HUES64 (cell line): ENCODE results near the gene TSPAN3.

Source experiments
- H3K27ac ChIP-seq: 2 replicates; pipeline ENCODE4 v1.7.0; 2013; ENCODE audit warnings: low read depth, low read length, inconsistent platforms
- H3K27me3 ChIP-seq: 2 replicates; pipeline ENCODE4 v1.6.1; 2013; ENCODE audit warnings: mild to moderate bottlenecking, low read length; ENCODE audit not compliant: insufficient read depth
- H3K36me3 ChIP-seq: 2 replicates; pipeline ENCODE4 v1.6.1; 2013; ENCODE audit warnings: mild to moderate bottlenecking, low read length; ENCODE audit not compliant: insufficient read depth
- H3K4me1 ChIP-seq: 2 replicates; pipeline ENCODE4 v1.6.1; 2013; ENCODE audit warnings: mild to moderate bottlenecking, low read length, moderate library complexity; ENCODE audit not compliant: insufficient read depth
- H3K4me3 ChIP-seq: 2 replicates; pipeline ENCODE4 v1.5.1; 2013; ENCODE audit warnings: mild to moderate bottlenecking, low read length, moderate library complexity
- H3K9ac ChIP-seq: 2 replicates; pipeline ENCODE4 v1.6.1; 2013; ENCODE audit warnings: mild to moderate bottlenecking, low read depth, low read length
- H3K9me3 ChIP-seq: 2 replicates; pipeline ENCODE4 v1.6.1; 2013; ENCODE audit warnings: low read depth, low read length; ENCODE audit not compliant: insufficient read depth
- WGBS: fragments of 150-250, 120-280 bp; methylation state at CpG from one replicate; pipeline ENCODE4 v1.1.7; 2013; ENCODE audit warnings: missing lambda C conversion rate; 5-methylcytosine and 5-hydroxymethylcytosine counted together

Gene TSPAN3

DNA sequence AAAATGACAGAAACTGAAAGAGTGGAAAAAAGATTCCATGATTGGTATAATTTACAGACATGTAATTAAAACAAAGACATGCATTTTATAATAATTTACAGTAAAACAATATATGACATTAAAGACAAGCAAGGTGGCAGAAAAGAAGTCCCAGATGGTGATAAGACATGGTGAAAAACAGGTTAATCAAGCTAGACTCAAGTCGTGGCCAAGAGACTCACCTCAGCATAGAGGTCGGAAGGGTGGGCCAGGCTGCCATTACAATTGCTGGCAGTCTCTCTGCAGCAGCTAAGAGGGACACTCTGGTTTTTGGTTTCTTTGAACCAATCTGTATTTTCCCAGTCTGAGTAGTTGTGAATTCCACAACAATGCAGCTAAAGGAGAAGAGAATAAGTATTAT lies 18.4 kb downstream of the TSPAN3 start:
- no peaks in the 10 kb centered on the region for H3K9me3 ChIP-seq
- peaks cover 63% of the 10 kb centered on the region for H3K36me3 ChIP-seq
- 89% methylated on average over 2 of the region's 2 CpGs for WGBS
- no peak overlapping the region for H3K4me3 ChIP-seq
- no peak overlapping the region for H3K9ac ChIP-seq
- H3K4me1 ChIP-seq = peaks cover 16% of the 10 kb centered on the region; the same call in 1 of the 2 replicates
- no peaks in the 10 kb centered on the region for H3K27me3 ChIP-seq
- no peak overlapping the region for H3K27ac ChIP-seq

DNA sequence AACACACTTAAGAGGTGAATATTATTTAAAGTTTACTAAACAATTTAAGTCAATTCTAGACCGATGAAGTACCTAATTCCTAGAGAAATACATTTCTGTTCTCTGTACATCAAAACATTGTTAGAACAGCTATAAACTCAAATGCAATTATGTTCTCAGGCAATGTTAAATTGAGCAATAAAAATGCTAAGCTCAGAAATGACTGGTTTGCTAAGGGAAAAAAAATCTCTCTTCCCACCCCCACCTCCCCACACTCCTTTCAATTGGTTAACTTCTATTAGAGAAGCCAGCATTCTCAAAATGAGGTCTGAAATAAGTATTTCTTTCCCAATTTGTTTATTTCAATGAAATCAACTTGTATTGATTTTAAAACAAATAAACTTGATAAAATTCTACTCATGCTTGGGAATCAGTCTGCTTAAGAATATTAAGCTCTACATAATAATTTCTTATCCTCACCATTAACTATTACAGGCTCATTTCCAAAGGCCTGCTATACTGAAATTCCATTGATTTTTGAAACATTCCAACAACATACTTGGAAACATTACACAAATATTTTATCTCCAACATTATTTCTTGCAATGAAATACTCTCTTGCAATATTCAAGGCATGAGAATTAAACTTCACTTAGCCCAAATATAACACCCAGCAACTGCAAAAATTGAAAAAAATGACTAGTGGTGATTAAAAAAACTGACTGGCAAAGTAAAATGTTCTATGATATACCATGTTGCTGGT lies 22.6 kb downstream of the TSPAN3 start:
- H3K4me3 ChIP-seq = no peak overlapping the region
- WGBS = 100% methylated on average over 1 of the region's 1 CpG
- no peak overlapping the region for H3K27ac ChIP-seq
- H3K9ac ChIP-seq = no peak overlapping the region
- H3K9me3 ChIP-seq = no peaks in the 10 kb centered on the region
- no peaks in the 10 kb centered on the region; the same call in 1 of the 2 replicates for H3K4me1 ChIP-seq
- no peaks in the 10 kb centered on the region for H3K27me3 ChIP-seq
- H3K36me3 ChIP-seq = peaks cover 92% of the 10 kb centered on the region

DNA sequence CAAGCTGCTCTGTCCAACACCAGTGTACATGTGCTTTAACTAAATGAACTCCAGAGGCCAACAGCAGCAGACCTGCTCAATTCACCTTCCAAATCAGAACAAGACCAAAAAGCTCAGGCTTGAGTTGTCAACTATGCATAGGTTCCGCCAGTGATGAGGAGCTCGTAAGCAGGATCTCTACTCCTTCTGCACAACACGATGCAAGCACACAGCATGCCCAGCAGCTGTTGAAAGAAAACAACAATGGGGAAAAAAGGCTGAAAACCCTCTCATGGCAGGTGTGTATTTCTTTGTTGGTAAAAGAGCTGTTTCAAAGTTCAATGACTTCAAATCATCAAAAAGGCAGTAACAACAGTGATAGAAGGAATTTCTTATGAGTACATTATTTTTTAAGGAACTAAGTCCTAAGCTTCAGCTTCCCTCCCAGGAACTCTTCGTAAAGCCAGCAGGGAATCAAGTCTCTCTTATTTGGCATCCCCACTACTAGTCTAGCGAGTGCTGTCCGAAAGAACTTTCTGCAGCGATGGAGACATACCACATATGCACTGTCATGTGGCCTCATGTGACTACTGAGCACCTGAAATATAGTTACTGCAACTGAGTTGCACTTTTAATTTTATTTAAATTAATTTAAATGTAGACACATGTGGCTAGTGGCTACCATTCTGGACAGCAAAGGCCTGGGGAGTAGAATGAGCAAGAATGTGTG lies 24.1 kb downstream of the TSPAN3 start:
- peaks cover 94% of the 10 kb centered on the region for H3K36me3 ChIP-seq
- no peak overlapping the region for H3K9ac ChIP-seq
- H3K27ac ChIP-seq = no peak overlapping the region
- H3K9me3 ChIP-seq = no peaks in the 10 kb centered on the region
- WGBS = 96% methylated on average over 7 of the region's 7 CpGs
- H3K4me1 ChIP-seq = no peaks in the 10 kb centered on the region
- H3K27me3 ChIP-seq = no peaks in the 10 kb centered on the region
- H3K4me3 ChIP-seq = no peak overlapping the region

DNA sequence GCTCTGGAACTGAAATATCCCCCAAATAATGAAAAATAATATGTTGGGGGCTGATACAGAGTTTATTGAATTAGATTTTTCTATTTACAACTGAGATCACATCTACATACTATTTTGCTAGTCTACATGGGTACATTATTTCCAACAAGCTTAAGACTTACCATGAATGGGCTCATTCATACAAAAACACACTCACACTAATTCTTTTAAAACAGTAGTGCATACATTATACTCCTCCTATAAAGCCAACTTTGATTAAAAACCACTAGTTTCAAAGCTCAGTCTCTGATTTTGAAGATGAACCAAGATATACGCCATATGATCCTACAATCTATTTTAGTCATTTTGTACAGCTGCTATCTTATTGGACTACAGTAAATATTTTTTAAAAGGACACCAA lies 24.9 kb downstream of the TSPAN3 start:
- 100% methylated on average over 1 of the region's 1 CpG for WGBS
- Histone ChIP-seq H3K27me3 (no peaks in the 10 kb centered on the region), H3K9ac (no peak overlapping the region), H3K27ac (no peak overlapping the region), H3K36me3 (peaks cover 88% of the 10 kb centered on the region), H3K4me3 (no peak overlapping the region), H3K4me1 (no peaks in the 10 kb centered on the region), H3K9me3 (no peaks in the 10 kb centered on the region)

DNA sequence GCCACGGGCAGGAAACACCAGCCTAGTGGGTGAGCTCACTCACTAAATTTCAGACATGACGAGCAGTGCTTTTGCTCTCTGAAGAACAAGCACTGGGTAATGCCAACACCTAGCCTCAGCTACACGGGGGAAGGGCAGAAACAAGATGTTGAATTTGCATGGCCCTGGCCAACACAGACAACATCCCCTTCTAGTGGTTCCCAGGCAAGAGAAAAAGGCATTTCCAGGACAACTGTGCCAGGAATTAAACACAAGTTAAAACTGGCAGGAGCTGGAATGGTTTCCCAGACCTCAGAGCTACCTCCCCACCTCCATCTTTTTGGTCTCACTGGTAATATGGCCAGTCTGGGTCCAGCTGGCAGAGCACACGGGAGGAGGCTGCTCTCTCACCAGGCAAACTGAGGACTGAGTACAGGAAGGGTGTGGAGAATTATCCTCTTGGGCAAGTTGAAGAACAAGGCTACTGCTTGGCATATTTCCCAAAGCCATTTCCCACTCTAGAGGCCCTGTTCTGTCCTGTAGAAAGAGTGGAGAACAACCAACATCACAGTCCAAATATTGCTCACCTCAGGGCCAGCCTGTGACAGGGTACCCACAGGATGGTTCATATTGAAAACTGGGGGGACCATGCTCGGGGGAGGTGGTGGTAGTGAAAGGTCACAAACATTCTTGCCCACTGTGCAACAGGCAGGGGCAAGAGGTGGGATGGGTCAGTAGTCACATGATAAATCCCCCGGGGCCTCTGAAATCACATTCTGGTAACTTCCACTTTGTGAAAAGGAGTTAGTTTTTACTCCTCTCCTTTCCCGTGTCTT lies 26.5 kb downstream of the TSPAN3 start:
- no peaks in the 10 kb centered on the region for H3K4me1 ChIP-seq
- 91% methylated on average over 7 of the region's 7 CpGs for WGBS
- no peaks in the 10 kb centered on the region for H3K9me3 ChIP-seq
- peaks cover 73% of the 10 kb centered on the region for H3K36me3 ChIP-seq
- no peak overlapping the region for H3K27ac ChIP-seq
- no peak overlapping the region for H3K9ac ChIP-seq
- H3K27me3 ChIP-seq = no peaks in the 10 kb centered on the region
- no peak overlapping the region for H3K4me3 ChIP-seq

DNA sequence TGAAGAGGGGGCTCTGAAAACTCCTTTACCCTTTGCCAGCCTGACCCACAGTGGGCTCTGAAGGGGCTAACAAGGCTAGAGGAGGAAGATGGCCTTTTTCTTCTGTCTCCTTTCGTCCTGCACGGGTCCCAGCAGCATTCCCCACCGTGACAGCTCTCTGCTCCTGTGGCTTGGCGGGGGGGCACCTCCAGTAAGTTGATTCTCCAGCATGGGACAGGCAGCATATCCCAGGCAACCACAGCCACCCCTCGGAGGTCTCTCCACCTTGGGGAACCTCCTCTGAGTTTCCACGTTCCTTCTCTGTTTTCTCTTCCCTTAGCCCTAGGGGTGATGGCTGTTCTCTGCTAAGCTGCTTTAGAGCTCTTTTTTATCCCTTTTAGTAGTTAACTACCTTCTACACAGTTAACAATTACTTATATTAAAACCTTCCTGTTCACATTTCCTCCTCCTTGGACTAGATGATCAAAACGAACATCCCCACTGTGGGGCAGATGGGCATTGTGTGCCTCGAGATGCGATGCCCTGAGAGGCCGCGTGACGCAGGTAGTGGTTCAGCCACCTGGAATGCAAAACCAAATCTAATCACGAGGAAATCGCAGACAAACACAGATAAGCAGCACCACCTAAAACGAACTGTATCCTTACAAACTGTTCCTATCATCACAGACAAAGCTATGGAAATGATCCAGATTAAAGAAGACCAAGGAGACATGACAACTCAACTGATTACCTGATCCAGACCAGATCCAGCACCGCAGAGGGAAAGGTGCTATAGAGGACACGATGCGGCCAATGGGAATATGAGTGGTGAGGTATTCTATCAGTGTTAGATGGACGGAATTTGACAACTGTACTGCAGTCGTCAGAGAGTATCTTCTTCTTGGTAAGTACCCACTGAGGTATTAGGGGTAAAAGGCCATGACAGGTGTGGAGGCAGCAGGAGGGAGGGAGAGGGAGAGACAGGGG lies 27.7 kb downstream of the TSPAN3 start:
- H3K9ac ChIP-seq = no peak overlapping the region
- H3K9me3 ChIP-seq = no peaks in the 10 kb centered on the region
- H3K27me3 ChIP-seq = no peaks in the 10 kb centered on the region
- 89% methylated on average over 20 of the region's 20 CpGs for WGBS
- no peak overlapping the region for H3K27ac ChIP-seq
- no peak overlapping the region for H3K4me3 ChIP-seq
- H3K36me3 ChIP-seq = peaks cover 62% of the 10 kb centered on the region
- H3K4me1 ChIP-seq = no peaks in the 10 kb centered on the region

DNA sequence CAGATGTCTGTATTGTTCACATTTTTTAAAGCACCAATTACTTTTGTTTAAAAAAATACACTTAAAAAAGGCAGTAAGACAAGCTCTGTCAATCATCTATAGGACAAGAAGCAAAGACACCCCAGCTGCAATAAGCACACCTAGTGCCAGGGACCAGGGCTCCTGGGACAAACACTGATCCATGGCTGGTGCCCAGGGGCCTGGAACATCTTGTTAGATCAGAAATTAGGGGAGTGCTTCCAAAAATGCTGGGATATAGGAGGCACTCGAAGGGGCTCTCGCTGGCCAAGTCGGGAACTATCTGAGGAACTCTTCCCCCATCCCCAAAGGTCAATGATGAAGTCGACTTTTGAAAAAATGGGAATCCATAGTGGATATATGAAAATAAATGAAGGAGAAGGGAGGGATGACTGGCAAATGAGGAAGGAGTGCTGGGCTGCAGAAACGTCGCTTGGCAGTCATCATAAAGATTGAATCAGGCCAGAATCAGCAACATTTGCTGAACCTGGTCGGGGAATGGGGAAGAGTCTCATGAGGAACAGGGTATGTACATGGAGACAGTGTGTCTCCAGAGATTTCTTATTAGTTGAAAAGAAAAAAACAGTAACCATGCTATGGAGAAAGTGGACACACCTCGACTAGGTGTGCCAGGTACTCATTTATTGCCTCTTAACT lies 28.5 kb downstream of the TSPAN3 start:
- Histone ChIP-seq H3K27me3 (no peaks in the 10 kb centered on the region), H3K36me3 (peaks cover 55% of the 10 kb centered on the region), H3K4me1 (no peaks in the 10 kb centered on the region), H3K4me3 (no peak overlapping the region), H3K9me3 (no peaks in the 10 kb centered on the region), H3K9ac (no peak overlapping the region), H3K27ac (no peak overlapping the region)
- 91% methylated on average over 8 of the region's 8 CpGs for WGBS

DNA sequence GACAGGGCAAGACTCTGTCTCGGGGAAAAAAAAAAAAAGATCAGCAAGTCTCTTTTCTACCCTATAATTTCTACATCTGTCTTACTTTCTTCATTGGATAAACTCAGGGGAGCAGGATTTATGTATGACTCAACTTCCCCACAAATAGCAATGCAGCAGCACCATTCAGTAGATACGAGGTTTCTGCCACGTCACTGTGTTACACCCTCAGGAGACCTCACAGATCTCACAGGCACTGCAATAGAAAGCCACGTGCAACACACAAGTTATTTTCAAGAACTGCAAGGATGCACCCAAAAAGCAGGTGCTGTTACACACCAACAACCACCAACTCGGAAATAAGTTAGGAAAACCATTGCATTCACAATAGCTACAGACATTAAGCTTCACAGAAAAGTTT lies 30.2 kb downstream of the TSPAN3 start:
- no peak overlapping the region for H3K4me3 ChIP-seq
- H3K9ac ChIP-seq = no peak overlapping the region
- H3K27me3 ChIP-seq = no peaks in the 10 kb centered on the region
- H3K4me1 ChIP-seq = no peaks in the 10 kb centered on the region
- H3K27ac ChIP-seq = no peak overlapping the region
- H3K36me3 ChIP-seq = peaks cover 39% of the 10 kb centered on the region
- H3K9me3 ChIP-seq = no peaks in the 10 kb centered on the region
- WGBS = 92% methylated on average over 5 of the region's 5 CpGs

DNA sequence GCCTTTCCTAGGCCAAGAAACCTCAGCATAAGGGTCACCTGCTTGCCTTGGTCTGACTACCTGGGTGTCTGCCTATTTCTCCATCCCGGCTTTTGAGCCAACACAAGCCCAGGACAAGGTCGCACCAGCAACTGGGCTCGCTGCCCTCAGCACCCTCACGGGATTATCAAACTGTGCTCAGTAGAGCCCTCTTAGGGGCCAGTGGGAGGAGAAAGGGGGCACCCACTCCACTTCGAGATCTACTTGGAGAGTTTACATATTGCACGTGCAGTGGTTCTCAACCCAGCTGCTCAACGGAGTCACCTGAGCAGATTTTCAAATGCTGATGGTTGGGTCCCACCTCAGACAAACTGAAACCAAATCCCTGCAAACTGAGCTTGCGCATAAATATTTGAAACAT lies 31.1 kb downstream of the TSPAN3 start:
- H3K9me3 ChIP-seq = no peaks in the 10 kb centered on the region
- no peak overlapping the region for H3K4me3 ChIP-seq
- no peaks in the 10 kb centered on the region for H3K4me1 ChIP-seq
- peaks cover 32% of the 10 kb centered on the region for H3K36me3 ChIP-seq
- H3K27me3 ChIP-seq = no peaks in the 10 kb centered on the region
- H3K9ac ChIP-seq = no peak overlapping the region
- WGBS = no CpG with 5 or more reads among the region's 8 CpGs
- no peak overlapping the region for H3K27ac ChIP-seq

DNA sequence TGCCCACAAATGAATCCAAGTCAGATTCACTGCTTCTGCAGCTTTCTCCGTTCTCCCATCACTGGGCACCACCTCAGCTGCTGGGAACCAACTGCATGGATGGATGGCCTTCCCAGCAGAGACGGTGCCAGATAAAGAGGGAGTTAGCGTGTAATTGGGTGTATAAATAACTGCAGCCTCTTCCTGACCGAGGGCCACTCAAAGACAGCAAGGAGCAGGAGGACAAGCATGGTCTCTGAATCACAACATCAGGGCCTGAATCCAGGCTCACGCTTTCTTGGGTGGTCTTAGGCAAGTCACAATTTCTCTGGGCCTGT lies 31.7 kb downstream of the TSPAN3 start:
- H3K9me3 ChIP-seq = no peaks in the 10 kb centered on the region
- H3K27me3 ChIP-seq = no peaks in the 10 kb centered on the region
- H3K4me1 ChIP-seq = no peaks in the 10 kb centered on the region
- H3K27ac ChIP-seq = no peak overlapping the region
- H3K9ac ChIP-seq = no peak overlapping the region
- H3K4me3 ChIP-seq = no peak overlapping the region
- WGBS = no CpG with 5 or more reads among the region's 5 CpGs
- peaks cover 25% of the 10 kb centered on the region for H3K36me3 ChIP-seq
